OCI-LY1 (cell line): Measurements from ENCODE around the gene CDH2.

ENCODE experiments used
- EZH2 ChIP-seq: fragments of 200-600 bp; sonication (generic), shearing (Covaris generic); IDR thresholded peaks from 2 replicates; pipeline ENCODE4 v1.8.0; 2017; ENCODE audit warnings: borderline replicate concordance, mixed run types, mild to moderate bottlenecking, antibody characterized with exemption, low read length, moderate library complexity, mixed read lengths
- TF ChIP-seq, protein P1 (sequence below): fragments of 200-600 bp; sonication (generic), shearing (Covaris generic); IDR thresholded peaks from 2 replicates; pipeline ENCODE4 v1.5.1; 2017; ENCODE audit warnings: mild to moderate bottlenecking, antibody characterized with exemption, low read length, moderate library complexity, mixed read lengths

DNA sequence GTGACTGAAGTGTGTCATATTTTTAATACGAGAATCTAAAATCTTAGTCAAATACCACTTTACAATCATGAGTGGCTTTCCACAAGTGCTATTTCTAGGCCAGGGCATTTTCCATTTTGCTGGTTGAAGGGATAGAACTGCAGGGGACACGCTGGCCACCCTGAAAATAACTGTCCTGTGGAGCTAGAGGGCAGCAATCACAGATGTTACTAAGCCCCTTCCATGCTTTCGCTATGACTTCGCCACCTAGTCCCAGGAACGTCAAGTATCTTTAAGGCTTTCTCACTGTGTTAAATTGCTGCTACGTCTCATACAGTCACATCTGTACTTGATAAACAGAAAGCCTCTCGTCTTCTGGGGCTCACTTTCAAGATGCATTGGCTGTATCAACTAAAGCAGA, 171.8 kb downstream of the CDH2 start:
- TF ChIP-seq, protein P1, sequence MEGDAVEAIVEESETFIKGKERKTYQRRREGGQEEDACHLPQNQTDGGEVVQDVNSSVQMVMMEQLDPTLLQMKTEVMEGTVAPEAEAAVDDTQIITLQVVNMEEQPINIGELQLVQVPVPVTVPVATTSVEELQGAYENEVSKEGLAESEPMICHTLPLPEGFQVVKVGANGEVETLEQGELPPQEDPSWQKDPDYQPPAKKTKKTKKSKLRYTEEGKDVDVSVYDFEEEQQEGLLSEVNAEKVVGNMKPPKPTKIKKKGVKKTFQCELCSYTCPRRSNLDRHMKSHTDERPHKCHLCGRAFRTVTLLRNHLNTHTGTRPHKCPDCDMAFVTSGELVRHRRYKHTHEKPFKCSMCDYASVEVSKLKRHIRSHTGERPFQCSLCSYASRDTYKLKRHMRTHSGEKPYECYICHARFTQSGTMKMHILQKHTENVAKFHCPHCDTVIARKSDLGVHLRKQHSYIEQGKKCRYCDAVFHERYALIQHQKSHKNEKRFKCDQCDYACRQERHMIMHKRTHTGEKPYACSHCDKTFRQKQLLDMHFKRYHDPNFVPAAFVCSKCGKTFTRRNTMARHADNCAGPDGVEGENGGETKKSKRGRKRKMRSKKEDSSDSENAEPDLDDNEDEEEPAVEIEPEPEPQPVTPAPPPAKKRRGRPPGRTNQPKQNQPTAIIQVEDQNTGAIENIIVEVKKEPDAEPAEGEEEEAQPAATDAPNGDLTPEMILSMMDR, result no peak
- TF ChIP-seq EZH2, result no peak
